ENCODE measurements around the gene ASPDH. TPM values are rescaled to one million over a fixed set of nuclear protein-coding genes. Genes with fewer than 3 reads are reported as not detected.

ASPDH gene
- total and polyA plus RNA-seq, 2 donors from 2014 or later = 115 TPM; not detected in 1

- Histone ChIP-seq H3K36me3 (ENCODE audit: control insufficient read depth in 2 of 3, insufficient read depth in 3 of 3, low read length in 3 of 3) (no peaks in the 10 kb centered on the region), H3K9ac (ENCODE audit: low read length in 3 of 3) (peak overlapping the region in 2 of 3 donors; percentile 32 to 46), H3K27me3 (ENCODE audit: control insufficient read depth, insufficient read depth, low read length) (no peaks in the 10 kb centered on the region), H3K4me1 (ENCODE audit: control insufficient read depth in 2 of 3, insufficient read depth in 2 of 3, low read depth in 1 of 3, low read length in 3 of 3) (peaks cover 0 to 9% (median 6%) of the 10 kb centered on the region in 3 donors), H3K4me3 (ENCODE audit: low read length in 3 of 3) (peak overlapping the region in 2 of 3 donors; percentile 52 to 61), H3K9me3 (ENCODE audit: control insufficient read depth in 2 of 3, insufficient read depth in 1 of 3, low read length in 3 of 3) (no peaks in the 10 kb centered on the region), H3K27ac (ENCODE audit: low read depth in 2 of 2, low read length in 2 of 2) (peak overlapping the region in 1 of 2 donors; percentile 32)
- intact Hi-C loops (cut with DNase I) = no loop called here
- DNase-seq = peak in 2 of 5 donors; percentile 30 to 59
- FAIRE-seq = no peak
- TF ChIP-seq CTCF (IDR thresholded peaks at IDR 0.05; ENCODE audit: borderline replicate concordance, extremely low read depth, insufficient read depth) = no peak
Observed at GRCh38 chr19:50512999-50513745, 541 bp downstream of the ASPDH start.

DNA sequence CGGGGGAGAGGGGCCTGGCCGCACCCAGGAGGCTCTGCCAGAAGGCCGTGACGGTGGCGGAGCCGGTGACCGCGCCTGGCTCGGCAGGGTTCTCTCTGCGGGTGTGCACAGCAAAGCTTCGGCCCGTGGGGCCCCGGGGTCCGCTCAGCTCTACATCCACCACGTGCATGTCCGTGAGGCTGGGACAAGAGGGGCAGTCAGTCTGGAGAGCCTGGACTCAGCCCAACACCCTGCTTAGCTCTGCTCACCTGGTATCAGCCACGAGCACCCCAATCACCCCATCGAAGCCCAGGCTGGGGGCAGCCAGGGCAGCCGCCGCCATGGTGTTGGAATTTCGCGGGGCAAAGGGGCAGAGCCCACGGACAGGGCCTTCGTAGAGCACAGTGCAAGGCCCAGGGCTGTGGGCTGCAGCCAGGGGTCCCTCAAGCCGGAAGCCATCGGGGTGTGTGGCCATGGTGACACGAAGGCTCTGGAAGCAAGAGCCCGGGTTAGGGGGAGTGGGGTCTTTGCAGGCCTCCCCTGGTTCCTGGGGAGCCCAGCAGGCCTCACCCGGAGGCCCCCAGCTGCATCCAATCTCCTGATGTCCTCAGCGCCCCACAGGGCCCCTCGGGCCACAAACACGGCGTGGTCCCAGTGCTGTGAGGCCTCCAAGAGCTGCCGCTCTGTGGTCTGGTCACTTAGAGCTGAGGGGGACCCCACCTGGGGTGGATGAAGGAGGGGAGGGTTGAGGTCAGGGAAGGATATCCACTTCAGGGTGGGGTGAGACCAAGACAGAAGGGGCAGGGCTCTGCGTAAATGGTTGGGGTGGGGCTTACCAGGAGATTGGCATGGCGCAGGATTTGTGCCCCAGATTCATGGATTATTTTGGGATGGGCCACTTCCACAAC, 1.4 kb downstream of the ASPDH start:
- intact Hi-C loops (cut with DNase I) = no loop called here
- peaks cover 0 to 9% (median 6%) of the 10 kb centered on the region in 3 donors for H3K4me1 ChIP-seq (ENCODE audit: control insufficient read depth in 2 of 3, insufficient read depth in 2 of 3, low read depth in 1 of 3, low read length in 3 of 3)
- H3K9me3 ChIP-seq (ENCODE audit: control insufficient read depth in 2 of 3, insufficient read depth in 1 of 3, low read length in 3 of 3) = no peaks in the 10 kb centered on the region
- peak in 3 of 5 donors; percentile 19 to 90 (median 80) for DNase-seq
- no peak for TF ChIP-seq CTCF (IDR thresholded peaks at IDR 0.05; ENCODE audit: borderline replicate concordance, extremely low read depth, insufficient read depth)
- H3K27me3 ChIP-seq (ENCODE audit: control insufficient read depth, insufficient read depth, low read length) = no peaks in the 10 kb centered on the region
- H3K9ac ChIP-seq (ENCODE audit: low read length in 3 of 3) = peak overlapping the region in 1 of 3 donors; percentile 46
- H3K27ac ChIP-seq (ENCODE audit: low read depth in 2 of 2, low read length in 2 of 2) = no peak overlapping the region
- H3K4me3 ChIP-seq (ENCODE audit: low read length in 3 of 3) = peak overlapping the region in 1 of 3 donors; percentile 75
- no peaks in the 10 kb centered on the region for H3K36me3 ChIP-seq (ENCODE audit: control insufficient read depth in 2 of 3, insufficient read depth in 3 of 3, low read length in 3 of 3)
- FAIRE-seq = no peak

- H3K9me3 ChIP-seq (ENCODE audit: control insufficient read depth in 2 of 3, insufficient read depth in 1 of 3, low read length in 3 of 3) = no peaks in the 10 kb centered on the region
- peaks cover 0 to 9% (median 6%) of the 10 kb centered on the region in 3 donors for H3K4me1 ChIP-seq (ENCODE audit: control insufficient read depth in 2 of 3, insufficient read depth in 2 of 3, low read depth in 1 of 3, low read length in 3 of 3)
- H3K36me3 ChIP-seq (ENCODE audit: control insufficient read depth in 2 of 3, insufficient read depth in 3 of 3, low read length in 3 of 3) = no peaks in the 10 kb centered on the region
- FAIRE-seq (peak; percentile 78), DNase-seq (peak; percentile 99 to 100 (median 100))
- no peak for TF ChIP-seq CTCF (IDR thresholded peaks at IDR 0.05; ENCODE audit: borderline replicate concordance, extremely low read depth, insufficient read depth)
- no peaks in the 10 kb centered on the region for H3K27me3 ChIP-seq (ENCODE audit: control insufficient read depth, insufficient read depth, low read length)
- peak within 1 kb of the TSS; percentile 63 to 78 (median 73) for H3K9ac ChIP-seq (ENCODE audit: low read length in 3 of 3)
- peak within 1 kb of the TSS; percentile 72 to 88 (median 75) for H3K4me3 ChIP-seq (ENCODE audit: low read length in 3 of 3)
- peak within 1 kb of the TSS; percentile 76 to 78 for H3K27ac ChIP-seq (ENCODE audit: low read depth in 2 of 2, low read length in 2 of 2)
- intact Hi-C loops (cut with DNase I) = no loop called here
Observed at GRCh38 chr19:50511069-50511822, 2.5 kb downstream of the ASPDH start, which contains the start of gene JOSD2. JOSD2 (minus strand) TSS chr19:50511191; CDS start chr19:50510431, 760 bp downstream.

All from kidney (tissue), 14 donors.